Endometrial microvascular endothelial cells (primary cell): Measurements from ENCODE around the gene FAM241B. TPM values are rescaled to one million over a fixed set of nuclear protein-coding genes. Genes with fewer than 3 reads are reported as not detected.

Source experiments
- in situ Hi-C: cut with HindIII; loops from 2 replicates; pipeline ENCODE4 v1.10.0; 2017; ENCODE audit warnings: low sequenced_read_pairs, low pct_unique_long_range_greater_than_20kb; ENCODE audit errors: inconsistent ontology term
- total RNA-seq: library from RNA; depleted of rRNA; stranded (reverse); fragments of >200 nt; gene quantifications from one replicate; pipeline ENCODE4 v1.2.3, GENCODE V29; 2015; ENCODE audit errors: inconsistent ontology term

The FAM241B gene
- total RNA-seq, 1 donor from 2014 or later = not detected

DNA sequence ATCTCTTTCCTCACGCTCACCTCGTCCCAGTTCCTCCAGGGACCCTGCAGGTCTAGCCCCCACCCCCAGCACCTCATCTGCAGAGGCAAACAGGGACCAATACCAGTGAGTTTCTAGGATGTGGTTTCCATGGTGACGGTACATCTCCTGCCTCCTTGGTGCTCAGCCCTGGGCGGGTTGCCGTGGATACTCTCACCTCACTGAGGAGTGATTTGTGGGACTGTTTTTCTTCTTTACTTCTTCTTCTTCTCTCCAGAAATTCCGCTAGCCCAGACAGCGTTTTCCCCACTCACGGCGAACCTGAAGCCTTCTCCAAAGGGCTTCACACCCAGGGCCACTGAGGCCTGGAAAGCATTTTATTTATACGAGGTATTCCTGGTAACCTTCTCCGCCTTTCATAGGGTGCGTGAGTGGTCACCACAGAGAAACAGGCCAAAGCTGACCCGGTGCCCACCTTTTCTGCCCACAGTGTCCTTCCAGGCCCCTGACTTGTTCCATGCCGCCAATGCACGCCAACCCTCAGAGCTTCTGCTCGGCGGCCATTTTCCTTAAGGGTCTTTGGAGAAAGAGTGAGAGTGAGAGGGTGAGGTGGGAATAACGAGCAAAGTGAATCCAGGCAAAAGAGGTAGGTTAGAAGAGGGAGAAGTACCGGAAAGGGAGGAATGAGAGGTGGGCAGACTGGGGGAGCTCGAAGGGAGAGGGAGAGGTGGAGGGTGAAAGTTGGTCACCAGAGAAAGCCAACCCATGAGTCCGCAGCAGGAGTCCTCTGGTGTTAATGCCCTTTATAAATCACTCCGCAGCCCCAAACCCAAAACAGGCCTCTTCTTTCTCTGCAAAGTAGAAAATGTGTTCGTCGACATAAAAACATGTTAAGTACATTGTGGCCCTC is 15.5 kb downstream of the FAM241B start:
- in situ Hi-C loops = loop anchor here (25.0 kb wide), 1 partner anchor 108 kb away; no protein-coding TSS in a partner anchor

DNA sequence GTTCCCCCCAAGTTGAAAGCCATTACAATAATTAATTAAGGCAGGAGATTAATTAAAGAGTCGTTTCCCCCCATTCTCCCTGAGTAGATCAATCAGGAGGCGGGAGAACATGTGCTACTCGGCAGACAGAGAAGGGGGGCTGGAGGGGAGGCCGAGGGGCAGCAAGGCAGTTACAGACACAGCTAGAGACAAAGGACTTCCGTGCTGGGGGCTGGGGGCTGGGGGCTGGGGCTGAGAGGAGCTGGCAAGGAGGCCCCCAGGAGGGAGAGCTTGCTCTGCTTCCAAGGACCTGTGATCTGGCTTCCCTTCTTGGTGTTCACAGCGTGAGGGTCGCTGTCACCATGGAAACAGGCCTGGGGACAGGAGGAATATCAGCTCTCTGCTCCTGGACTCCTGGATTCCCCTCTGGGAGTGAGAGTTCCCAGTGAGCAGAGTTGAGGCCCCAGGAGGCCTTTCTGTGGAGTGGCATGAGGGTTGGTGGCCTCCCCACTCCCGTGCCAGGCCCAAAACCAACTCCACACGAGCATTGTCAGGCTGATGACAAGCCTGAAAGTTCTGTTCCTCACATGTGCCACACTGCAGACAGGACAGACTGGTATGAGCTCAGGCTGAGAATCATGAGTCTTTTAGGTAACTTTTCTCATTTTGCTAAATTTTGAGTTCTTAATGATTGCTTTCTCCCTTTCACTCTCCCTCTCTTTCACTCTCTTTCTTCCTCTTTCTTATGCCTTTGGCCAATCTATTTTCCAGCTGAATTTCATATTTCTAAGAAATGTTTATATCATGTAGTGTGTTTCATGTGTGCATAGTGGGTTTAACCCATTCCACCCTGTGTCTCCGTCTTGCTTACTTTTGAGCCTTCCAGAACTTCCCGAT is 16.4 kb downstream of the FAM241B start:
- in situ Hi-C loops = loop anchor here (25.0 kb wide), 1 partner anchor 109 kb away; no protein-coding TSS in a partner anchor

- in situ Hi-C loops = loop anchor here (25.0 kb wide), 1 partner anchor 110 kb away; no protein-coding TSS in a partner anchor
Measured at GRCh38 chr10:69647126-69647525, 17.1 kb downstream of the FAM241B start.

DNA sequence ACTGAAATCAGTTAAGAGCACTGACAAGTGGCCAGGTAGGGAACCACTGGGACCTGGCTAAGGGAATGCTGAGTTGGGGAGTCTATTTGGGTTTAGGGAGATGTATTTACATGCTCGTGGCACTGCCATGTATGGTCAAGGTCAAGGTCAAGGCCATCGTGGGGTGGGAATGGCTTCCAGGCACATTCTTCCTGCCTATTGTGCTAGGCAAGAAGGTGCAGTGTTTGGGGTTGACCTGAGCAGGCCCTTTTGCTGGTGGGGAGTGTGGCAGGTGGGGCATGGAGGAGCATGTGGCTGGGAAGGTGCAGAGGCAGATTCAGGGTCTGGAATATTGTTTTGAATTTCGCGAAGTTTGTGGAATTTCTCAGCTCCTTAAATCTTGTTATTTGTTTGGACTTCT is 17.8 kb downstream of the FAM241B start:
- in situ Hi-C loops = loop anchor here (25.0 kb wide), 1 partner anchor 111 kb away; no protein-coding TSS in a partner anchor

DNA sequence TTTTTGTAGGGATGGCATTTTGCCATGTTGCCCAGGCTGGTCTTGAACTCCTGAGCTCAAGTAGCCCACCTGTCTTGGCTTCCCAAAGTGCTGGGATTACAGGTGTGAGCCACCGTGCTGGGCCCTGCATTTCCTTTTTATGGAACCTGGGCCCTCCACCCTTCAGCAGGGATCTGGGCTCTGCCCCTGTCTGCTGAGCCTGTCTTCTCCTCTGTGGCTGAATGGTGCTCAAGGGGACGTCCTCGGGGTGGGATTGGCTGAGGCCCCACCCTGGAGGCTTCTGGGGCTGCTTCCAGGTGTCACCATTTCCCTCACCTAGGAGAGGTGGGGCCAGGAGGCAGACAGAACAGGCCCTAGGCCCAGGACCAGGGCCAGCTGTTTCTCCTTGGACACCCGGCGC is 18.4 kb downstream of the FAM241B start:
- in situ Hi-C loops = loop anchor here (25.0 kb wide), 1 partner anchor 111 kb away; no protein-coding TSS in a partner anchor

DNA sequence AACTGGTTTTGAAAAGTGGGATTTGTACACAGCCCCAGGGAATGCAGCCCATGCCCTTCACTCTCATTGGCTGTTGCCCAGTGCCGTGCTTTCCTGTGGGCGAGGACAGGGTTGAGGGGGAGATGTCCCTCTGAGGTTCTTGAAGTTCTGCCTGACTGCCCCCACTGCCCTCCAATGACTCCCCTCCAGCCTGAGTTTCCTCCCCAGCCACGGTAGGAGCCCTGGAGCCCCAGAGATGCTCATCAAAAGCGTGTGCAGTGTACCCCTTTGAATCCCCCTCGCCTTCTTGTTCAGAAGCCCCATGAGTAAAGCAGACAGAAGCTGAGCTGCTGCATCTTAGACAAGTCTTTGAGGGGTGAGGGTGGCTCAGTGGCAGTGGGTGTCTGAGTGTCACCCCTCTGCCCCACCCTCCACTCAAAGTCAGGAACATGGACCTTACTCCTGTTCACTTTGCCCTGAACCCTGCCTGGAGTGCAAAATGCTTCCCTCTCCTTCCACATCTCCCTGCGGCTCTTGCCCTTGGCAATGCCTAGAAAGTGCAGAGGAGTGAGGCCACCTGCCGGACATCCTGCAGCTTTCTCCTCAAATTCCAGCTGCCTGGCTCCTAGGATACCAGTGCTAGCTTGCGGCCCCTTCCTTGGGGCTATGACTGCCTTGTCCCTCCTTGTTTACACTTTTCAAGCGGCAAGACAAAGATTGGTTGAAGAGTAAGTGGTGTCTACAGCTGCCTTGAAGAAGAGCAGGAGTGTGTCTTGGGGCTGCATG is 19.9 kb downstream of the FAM241B start:
- in situ Hi-C loops = loop anchor here (25.0 kb wide), 1 partner anchor 113 kb away; no protein-coding TSS in a partner anchor

DNA sequence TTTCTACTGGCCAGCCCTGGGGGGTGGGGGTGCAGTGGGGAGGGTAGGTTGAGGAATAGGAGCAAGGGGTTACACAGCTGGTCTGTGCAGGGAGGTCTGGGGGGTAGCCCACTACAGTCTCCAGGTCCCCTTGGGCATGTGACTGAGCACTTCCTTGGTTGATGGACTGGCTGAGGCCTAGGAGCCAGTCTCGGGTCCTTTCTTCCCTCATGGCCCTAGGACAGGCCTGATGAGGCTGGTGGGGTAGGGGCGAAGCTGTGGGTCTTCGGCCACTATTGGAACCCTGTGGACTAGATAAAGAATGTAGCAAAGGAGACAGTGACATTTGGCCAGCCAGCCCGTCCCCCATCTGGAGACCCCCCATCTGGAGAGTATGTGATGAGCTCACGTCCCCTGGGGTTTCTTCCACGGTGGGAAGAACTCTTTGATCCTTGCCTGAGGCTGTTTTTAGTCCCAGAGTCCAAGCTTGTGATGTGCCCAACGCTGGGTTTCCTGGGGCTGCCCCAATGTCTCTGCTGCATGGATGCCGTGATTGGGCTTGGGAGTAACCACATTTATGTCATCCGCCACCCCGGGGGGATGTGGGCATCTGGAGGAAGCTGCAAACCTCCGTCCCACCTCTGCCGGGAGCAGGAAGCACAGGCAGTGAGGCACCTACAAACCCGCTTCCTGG is 20.7 kb downstream of the FAM241B start:
- in situ Hi-C loops = no loop called here

DNA sequence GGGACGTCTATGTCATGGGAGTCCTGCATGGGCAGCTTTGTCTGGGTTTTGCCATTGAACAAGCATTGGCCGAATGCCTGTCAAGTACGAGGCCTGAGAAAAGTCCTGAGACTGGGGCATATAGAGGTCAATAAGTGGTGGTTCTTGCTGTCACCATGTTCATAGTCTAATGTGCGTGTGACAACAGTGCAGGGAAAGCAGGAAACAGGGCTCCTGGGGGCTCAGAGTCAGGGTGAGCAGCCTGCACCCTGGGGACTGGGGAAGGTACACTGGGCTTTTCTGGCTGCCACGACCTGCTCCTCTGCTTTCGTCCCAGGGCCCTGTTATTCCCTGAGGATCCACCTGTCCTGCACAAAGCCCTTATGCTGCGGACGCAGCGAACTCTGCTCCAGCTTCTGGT is 21.3 kb downstream of the FAM241B start:
- in situ Hi-C loops = no loop called here

GRCh38 chr10:69652111-69652856 is 22.2 kb downstream of the FAM241B start:
- in situ Hi-C loops = no loop called here

GRCh38 chr10:69652857-69653199 is 22.8 kb downstream of the FAM241B start:
- in situ Hi-C loops = no loop called here

- in situ Hi-C loops = no loop called here
Measured at GRCh38 chr10:69653561-69653960, 23.5 kb downstream of the FAM241B start.

DNA sequence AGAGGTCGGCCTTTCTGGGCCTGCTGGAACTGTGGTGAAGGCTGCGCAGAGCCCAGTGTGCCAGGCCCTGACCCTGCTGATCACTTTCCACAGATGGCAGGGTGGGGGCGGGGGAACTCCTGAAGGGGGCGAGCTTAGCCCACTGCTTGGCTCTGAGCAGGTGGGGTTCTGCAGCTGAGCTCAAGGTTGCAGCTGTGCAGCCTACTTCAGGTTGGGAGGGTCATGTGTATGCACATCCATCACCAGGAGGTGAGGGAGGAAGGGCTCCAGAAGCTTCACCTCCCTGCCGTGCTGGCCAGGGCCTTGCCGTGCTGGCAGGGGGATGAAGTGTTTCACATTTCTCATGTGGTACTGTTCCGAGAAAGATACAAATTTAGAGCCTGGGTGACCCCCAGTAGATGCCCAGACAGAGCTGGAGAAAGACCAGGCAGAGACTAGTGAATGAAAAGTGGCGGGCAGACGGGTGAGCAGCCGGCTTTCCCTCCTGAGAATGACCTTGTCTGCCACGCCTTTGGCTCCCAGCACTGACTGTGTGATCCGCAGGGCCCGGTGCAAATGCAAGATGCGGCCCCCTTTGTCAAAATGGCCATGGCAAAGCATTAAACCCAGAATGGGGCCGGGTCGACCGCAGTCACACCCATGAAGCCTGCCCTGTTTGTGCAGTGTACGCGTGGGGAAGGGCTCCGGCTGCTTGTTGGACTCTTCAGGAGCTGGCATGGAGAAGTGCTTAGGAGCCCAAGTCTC is 25.2 kb downstream of the FAM241B start:
- in situ Hi-C loops = no loop called here

DNA sequence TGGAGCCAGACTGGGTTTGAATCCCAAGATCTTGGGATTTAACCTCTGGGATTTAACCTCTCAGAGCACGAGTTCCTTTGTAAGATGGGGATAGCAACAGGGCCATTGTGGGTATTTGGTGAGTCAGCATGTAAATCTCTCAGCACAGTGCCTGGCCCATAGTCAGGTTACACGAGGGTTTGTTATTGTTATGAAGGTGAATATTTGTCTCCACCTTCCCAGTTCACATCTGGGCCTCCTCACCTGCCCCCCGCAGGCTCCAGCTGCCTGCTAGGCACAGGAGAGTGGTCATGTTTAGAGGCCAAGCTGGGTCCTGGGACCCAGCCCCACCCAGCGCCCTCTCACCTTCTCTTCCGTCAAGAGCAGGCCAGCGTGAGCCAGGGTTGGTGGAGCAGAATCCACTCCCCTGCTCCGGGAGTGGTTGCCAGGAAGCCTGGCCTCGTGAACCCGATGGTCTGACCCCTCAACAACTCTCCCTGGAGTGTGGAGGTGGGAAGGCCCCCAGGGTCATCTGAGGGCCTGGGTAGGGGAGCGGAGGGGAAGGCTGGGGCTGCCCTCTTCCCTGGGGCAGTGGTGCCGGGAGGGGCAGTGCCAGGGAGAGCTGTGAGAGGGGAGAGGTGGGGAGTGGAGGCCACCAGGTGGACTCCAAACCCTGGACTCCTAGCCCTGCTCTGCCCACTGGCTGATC is 26.0 kb downstream of the FAM241B start:
- in situ Hi-C loops = no loop called here

GRCh38 chr10:69656742-69657269 is 26.8 kb downstream of the FAM241B start:
- in situ Hi-C loops = no loop called here

DNA sequence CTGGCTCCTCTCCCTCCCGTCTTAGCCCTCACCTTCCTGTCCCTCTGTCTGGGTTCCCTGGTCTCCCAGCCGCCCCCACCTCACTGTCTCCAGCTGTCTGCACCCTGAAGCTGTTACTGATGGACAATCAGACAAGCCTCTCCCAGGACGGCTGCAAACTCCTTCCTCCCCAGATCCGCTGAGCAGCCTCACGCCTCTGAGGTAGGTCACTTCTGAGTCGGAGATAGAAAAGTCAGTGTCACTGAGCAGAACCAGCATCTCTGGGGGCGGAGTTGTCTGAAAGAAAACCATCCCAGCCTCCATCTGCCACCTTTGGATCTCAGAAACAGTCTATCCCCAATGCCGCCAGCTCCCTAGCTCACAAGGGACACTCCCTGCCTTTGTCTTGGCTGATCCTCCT is 27.4 kb downstream of the FAM241B start:
- in situ Hi-C loops = no loop called here

DNA sequence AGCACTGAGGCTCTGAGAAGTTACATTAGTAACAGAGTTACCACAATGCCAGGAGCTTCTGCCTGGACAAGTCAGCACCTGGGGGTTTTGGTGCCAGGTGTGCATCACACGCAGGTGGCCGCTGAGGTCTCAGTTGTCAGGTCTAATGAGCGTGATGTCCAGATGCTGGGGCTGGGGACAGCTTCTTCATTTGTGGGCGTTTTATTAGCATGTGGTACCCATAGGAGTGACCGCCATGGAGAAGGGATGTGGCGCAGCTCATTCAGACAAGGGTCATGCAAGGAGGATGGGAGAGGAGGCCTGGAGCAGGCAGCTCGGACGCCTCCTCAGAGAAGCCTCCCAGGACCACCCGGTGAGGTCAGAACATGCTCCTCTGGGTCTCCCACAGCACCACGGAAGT is 27.8 kb downstream of the FAM241B start:
- in situ Hi-C loops = no loop called here
